OCI-LY1 (cell line): Measurements from ENCODE around the gene IFT27.

Experiments used
- H2AFZ ChIP-seq: fragments of 200-600 bp; sonication (generic), shearing (Covaris generic); 2 replicates; pipeline ENCODE4 v1.6.0; 2014; ENCODE audit warnings: antibody characterized with exemption, mild to moderate bottlenecking, low read length
- H3F3A ChIP-seq: fragments of 200-600 bp; sonication (generic), shearing (Covaris generic); 2 replicates; pipeline ENCODE4 v1.6.0; 2014; ENCODE audit warnings: mild to moderate bottlenecking, antibody characterized with exemption, low read length, moderate library complexity; ENCODE audit not compliant: insufficient read depth
- H3K27ac ChIP-seq: fragments of 200-600 bp; sonication (generic); 2 replicates; pipeline ENCODE4 v1.5.1; 2014; ENCODE audit warnings: low read length, mixed run types, mild to moderate bottlenecking, low read depth; ENCODE audit not compliant: poor library complexity, severe bottlenecking
- H3K27me3 ChIP-seq: fragments of 200-600 bp; sonication (generic); 2 replicates; pipeline ENCODE4 v1.6.0; 2014; ENCODE audit warnings: antibody characterized with exemption, mild to moderate bottlenecking, low read length, moderate library complexity; ENCODE audit not compliant: insufficient read depth
- H3K36me3 ChIP-seq: fragments of 200-600 bp; sonication (generic); 2 replicates; pipeline ENCODE4 v1.6.1; 2014; ENCODE audit warnings: mild to moderate bottlenecking, antibody characterized with exemption, low read length, moderate library complexity, mixed read lengths; ENCODE audit not compliant: insufficient read depth
- H3K4me1 ChIP-seq: fragments of 200-600 bp; sonication (generic); 2 replicates; pipeline ENCODE4 v1.5.1; 2014; ENCODE audit warnings: mild to moderate bottlenecking, low read length, moderate library complexity; ENCODE audit not compliant: insufficient read depth, severe bottlenecking
- H3K4me2 ChIP-seq: fragments of 200-600 bp; sonication (generic), shearing (Covaris generic); 2 replicates; pipeline ENCODE4 v1.6.1; 2014; ENCODE audit warnings: low read length
- H3K4me3 ChIP-seq: fragments of 200-600 bp; sonication (generic); 2 replicates; pipeline ENCODE4 v1.5.1; 2014; ENCODE audit warnings: low read length, low read depth, mild to moderate bottlenecking, mixed read lengths; ENCODE audit not compliant: poor library complexity, severe bottlenecking
- H3K79me2 ChIP-seq: fragments of 200-600 bp; shearing (Covaris generic); 2 replicates; pipeline ENCODE4 v1.6.1; 2016; ENCODE audit warnings: mixed run types, low read length, mixed read lengths; ENCODE audit not compliant: insufficient read depth
- H3K9ac ChIP-seq: fragments of 200-600 bp; sonication (generic), shearing (Covaris generic); 2 replicates; pipeline ENCODE4 v1.6.1; 2014; ENCODE audit warnings: mild to moderate bottlenecking, low read length, mixed read lengths
- H3K9me2 ChIP-seq: fragments of 200-600 bp; sonication (generic), shearing (Covaris generic); 2 replicates; pipeline ENCODE4 v1.6.1; 2014; ENCODE audit warnings: low read depth, mild to moderate bottlenecking, low read length, mixed read lengths
- H3K9me3 ChIP-seq: fragments of 200-600 bp; shearing (Covaris generic); 2 replicates; pipeline ENCODE4 v1.6.1; 2014; ENCODE audit warnings: low read length, mixed read lengths
- H4K20me1 ChIP-seq: fragments of 200-600 bp; sonication (generic), shearing (Covaris generic); 2 replicates; pipeline ENCODE4 v1.6.0; 2016; ENCODE audit warnings: mild to moderate bottlenecking, low read length; ENCODE audit not compliant: insufficient read depth
- CTCF ChIP-seq: fragments of 200-600 bp; sonication (generic), shearing (Covaris generic); IDR thresholded peaks from 2 replicates; pipeline ENCODE4 v1.5.1; 2017; ENCODE audit warnings: mild to moderate bottlenecking, antibody characterized with exemption, low read length, moderate library complexity, mixed read lengths
- EZH2 ChIP-seq: fragments of 200-600 bp; sonication (generic), shearing (Covaris generic); IDR thresholded peaks from 2 replicates; pipeline ENCODE4 v1.8.0; 2017; ENCODE audit warnings: borderline replicate concordance, mixed run types, mild to moderate bottlenecking, antibody characterized with exemption, low read length, moderate library complexity, mixed read lengths

Gene IFT27

GRCh38 chr22:36745301-36745995, 30.5 kb downstream of the IFT27 start:
- Histone ChIP-seq H3K9me2 (no peaks in the 10 kb centered on the region), H3K79me2 (no peaks in the 10 kb centered on the region), H3K4me1 (no peaks in the 10 kb centered on the region), H3K9ac (no peak overlapping the region), H2AFZ (no peak overlapping the region), H3K27ac (no peak overlapping the region), H3K4me3 (no peak overlapping the region), H3K36me3 (no peaks in the 10 kb centered on the region), H3K9me3 (no peaks in the 10 kb centered on the region), H3K4me2 (no peak overlapping the region), H3K27me3 (no peaks in the 10 kb centered on the region), H4K20me1 (no peaks in the 10 kb centered on the region), H3F3A (no peaks in the 10 kb centered on the region)
- TF ChIP-seq EZH2 (no peak), CTCF (no peak)

- Histone ChIP-seq H3F3A (no peaks in the 10 kb centered on the region), H3K4me3 (no peak overlapping the region), H4K20me1 (no peaks in the 10 kb centered on the region), H3K9me2 (no peaks in the 10 kb centered on the region), H3K4me2 (no peak overlapping the region), H3K4me1 (no peaks in the 10 kb centered on the region), H3K9ac (no peak overlapping the region), H3K27me3 (no peaks in the 10 kb centered on the region), H3K36me3 (no peaks in the 10 kb centered on the region), H3K27ac (no peak overlapping the region), H3K9me3 (no peaks in the 10 kb centered on the region), H3K79me2 (no peaks in the 10 kb centered on the region), H2AFZ (no peak overlapping the region)
- TF ChIP-seq EZH2: no peak
- TF ChIP-seq CTCF: no peak
Measured at GRCh38 chr22:36744791-36745190, 31.1 kb downstream of the IFT27 start.

- no peaks in the 10 kb centered on the region for H3K9me3 ChIP-seq
- H2AFZ ChIP-seq: no peak overlapping the region
- TF ChIP-seq EZH2: no peak
- TF ChIP-seq CTCF: no peak
- no peaks in the 10 kb centered on the region for H3K27me3 ChIP-seq
- no peak overlapping the region for H3K9ac ChIP-seq
- no peak overlapping the region for H3K4me2 ChIP-seq
- H3K9me2 ChIP-seq: no peaks in the 10 kb centered on the region
- no peaks in the 10 kb centered on the region for H3K4me1 ChIP-seq
- no peak overlapping the region for H3K4me3 ChIP-seq
- no peaks in the 10 kb centered on the region for H3K36me3 ChIP-seq
- H4K20me1 ChIP-seq: no peaks in the 10 kb centered on the region
- H3F3A ChIP-seq: no peaks in the 10 kb centered on the region
- no peak overlapping the region for H3K27ac ChIP-seq
- no peaks in the 10 kb centered on the region for H3K79me2 ChIP-seq
Measured at GRCh38 chr22:36744413-36744765, 31.5 kb downstream of the IFT27 start.
